GM12891 (cell line): Measurements from ENCODE around the gene SMARCAL1.

Experiments
- POLR2A ChIP-seq: IDR thresholded peaks from 2 replicates; pipeline ENCODE4 v1.6.1; 2011; ENCODE audit warnings: low read depth, low read length, control low read depth
- POLR2AphosphoS5 ChIP-seq: IDR thresholded peaks from 2 replicates; pipeline ENCODE4 v1.6.1; 2011; ENCODE audit warnings: low read depth, low read length, control low read depth
- POU2F2 ChIP-seq: IDR thresholded peaks from 2 replicates; pipeline ENCODE4 v1.6.1; 2011; ENCODE audit warnings: low read depth, mild to moderate bottlenecking, control low read depth, low read length, moderate library complexity
- SPI1 ChIP-seq: IDR thresholded peaks from 2 replicates; pipeline ENCODE4 v1.6.1; 2011; ENCODE audit warnings: low read depth, low read length, control low read depth
- TAF1 ChIP-seq: IDR thresholded peaks from 2 replicates; pipeline ENCODE4 v1.6.1; 2011; ENCODE audit warnings: low read depth, low read length, control low read depth

DNA sequence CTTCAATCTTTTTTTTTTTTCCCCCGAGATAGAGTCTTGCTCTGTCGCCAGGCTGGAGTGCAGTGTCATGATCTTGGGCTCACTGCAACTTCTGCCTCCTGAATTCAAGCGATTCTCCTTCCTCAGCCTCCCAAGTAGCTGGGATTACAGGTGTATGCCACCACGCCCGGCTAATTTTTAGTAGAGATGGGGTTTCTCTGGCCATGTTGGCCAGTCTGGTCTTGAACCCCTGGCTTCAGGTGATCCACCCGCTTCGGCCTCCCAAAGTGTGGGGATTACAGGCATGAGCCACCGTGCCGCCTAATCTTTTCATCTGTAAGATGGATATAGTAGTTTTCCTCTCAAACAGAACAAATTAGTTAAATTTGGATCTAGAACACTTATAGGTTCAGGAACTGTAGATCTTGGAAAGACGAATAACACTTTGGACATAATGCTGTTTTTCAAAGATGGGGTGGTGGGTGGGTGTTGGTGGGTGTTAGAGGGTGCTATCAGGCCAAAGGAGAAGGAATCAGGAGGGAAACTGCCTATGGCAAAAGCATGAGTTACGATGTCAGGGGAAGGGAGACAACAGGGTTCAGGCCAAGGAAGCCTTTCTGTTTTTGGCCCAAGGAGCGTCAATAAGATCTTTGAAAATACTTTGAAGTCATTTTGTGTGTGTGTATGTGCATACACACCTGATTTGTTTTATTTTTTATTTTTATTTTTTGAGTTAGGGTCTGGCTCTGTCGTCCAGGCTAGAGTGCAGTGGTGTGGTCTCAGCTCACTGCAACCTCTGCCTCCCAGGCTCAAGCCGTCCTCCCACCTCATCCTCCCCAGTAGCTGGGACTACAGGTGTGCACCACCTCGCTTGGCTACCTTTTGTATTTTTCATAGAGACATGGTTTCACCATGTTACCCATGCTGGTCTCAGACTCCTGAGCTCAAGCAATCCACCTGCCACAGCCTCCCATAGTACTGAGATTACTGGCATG, 93.1 kb downstream of the SMARCAL1 start:
- TF ChIP-seq SPI1 (no peak), POLR2A (peak; percentile 62; the same call in 1 of the 2 replicates), TAF1 (no peak), POLR2AphosphoS5 (peak; percentile 90), POU2F2 (peak; percentile 62; the same call in 1 of the 2 replicates)
